DND-41 (cell line): ENCODE results near the gene CDKN1B.

Experiments
- ATAC-seq: fragments of 200-7000 bp; cut with Tn5 transposase; 3 replicates; pipeline ENCODE4 v1.9.1; 2021; ENCODE audit warnings: low read depth; ENCODE audit not compliant: insufficient read depth
- DNase-seq: peaks from one replicate; pipeline ENCODE4 v3.0.0-alpha.2; 2020
- H2AFZ ChIP-seq: 2 replicates; pipeline ENCODE4 v1.6.0; 2012; ENCODE audit warnings: low read depth, low read length
- H3K27ac ChIP-seq: 2 replicates; pipeline ENCODE4 v1.5.1; 2012; ENCODE audit warnings: low read length, inconsistent platforms
- H3K27me3 ChIP-seq: fragments of 200-600 bp; sonication (generic); 2 replicates; pipeline ENCODE4 v1.6.0; 2012; ENCODE audit warnings: low read length, mild to moderate bottlenecking, inconsistent platforms; ENCODE audit not compliant: insufficient read depth, poor library complexity
- H3K36me3 ChIP-seq: 2 replicates; pipeline ENCODE4 v1.5.1; 2012; ENCODE audit warnings: low read length, inconsistent platforms; ENCODE audit not compliant: insufficient read depth
- H3K4me1 ChIP-seq: 2 replicates; pipeline ENCODE4 v1.5.1; 2012; ENCODE audit warnings: mild to moderate bottlenecking, low read length; ENCODE audit not compliant: insufficient read depth
- H3K4me2 ChIP-seq: 2 replicates; pipeline ENCODE4 v1.6.0; 2012; ENCODE audit warnings: mild to moderate bottlenecking, moderate library complexity, low read length, inconsistent platforms; ENCODE audit not compliant: insufficient read depth
- H3K4me3 ChIP-seq, 2 experiments: fragments of 200-600 bp in 1 of 2; shearing (Covaris generic) in 1 of 2; 2 replicates each; pipeline ENCODE4 v1.5.1; 2012 to 2016; ENCODE audit warnings: inconsistent platforms in 2 of 2, low read length in 2 of 2, mild to moderate bottlenecking in 2 of 2, low read depth in 1 of 2, moderate library complexity in 1 of 2
- H3K79me2 ChIP-seq: 2 replicates; pipeline ENCODE4 v1.6.0; 2012; ENCODE audit warnings: low read length, inconsistent platforms; ENCODE audit not compliant: insufficient read depth
- H3K9ac ChIP-seq: 2 replicates; pipeline ENCODE4 v1.6.0; 2012; ENCODE audit warnings: low read depth, mild to moderate bottlenecking, inconsistent platforms, low read length, moderate library complexity
- H3K9me3 ChIP-seq: 2 replicates; pipeline ENCODE4 v1.5.1; 2012; ENCODE audit warnings: low read length, moderate library complexity, mild to moderate bottlenecking, inconsistent platforms; ENCODE audit not compliant: insufficient read depth, severe bottlenecking
- H4K20me1 ChIP-seq: 2 replicates; pipeline ENCODE4 v1.6.0; 2012; ENCODE audit warnings: low read length; ENCODE audit not compliant: insufficient read depth
- CTCF ChIP-seq: IDR thresholded peaks from 2 replicates; pipeline ENCODE4 v1.5.1; 2012; ENCODE audit warnings: borderline replicate concordance, low read length, moderate library complexity, mild to moderate bottlenecking; ENCODE audit not compliant: poor library complexity, severe bottlenecking; ENCODE audit errors: extremely low read depth
- EZH2 ChIP-seq: IDR thresholded peaks from 3 replicates; pipeline ENCODE4 v1.6.1; 2012; ENCODE audit warnings: borderline replicate concordance, low read depth, mild to moderate bottlenecking, moderate library complexity, low read length, inconsistent platforms; ENCODE audit not compliant: severe bottlenecking

CDKN1B gene

GRCh38 chr12:12693111-12693671, 24.0 kb upstream of the CDKN1B start:
- H3K9me3 ChIP-seq = no peaks in the 10 kb centered on the region
- no peaks in the 10 kb centered on the region for H3K36me3 ChIP-seq
- H3K4me3 ChIP-seq = no peak overlapping the region
- DNase-seq = no peak
- no peak overlapping the region for H2AFZ ChIP-seq
- no peak for ATAC-seq
- peaks cover 17% of the 10 kb centered on the region for H3K4me1 ChIP-seq
- no peak overlapping the region for H3K27ac ChIP-seq
- H3K9ac ChIP-seq = no peak overlapping the region
- H3K4me2 ChIP-seq = no peak overlapping the region
- no peaks in the 10 kb centered on the region for H4K20me1 ChIP-seq
- TF ChIP-seq EZH2 = no peak
- TF ChIP-seq CTCF = no peak
- H3K79me2 ChIP-seq = no peaks in the 10 kb centered on the region
- no peaks in the 10 kb centered on the region for H3K27me3 ChIP-seq

- Histone ChIP-seq H3K27me3 (no peaks in the 10 kb centered on the region), H2AFZ (peak overlapping the region; percentile 78), H3K36me3 (no peaks in the 10 kb centered on the region), H3K4me1 (peaks cover 17% of the 10 kb centered on the region), H3K79me2 (no peaks in the 10 kb centered on the region), H3K9ac (peak overlapping the region; percentile 47), H3K9me3 (no peaks in the 10 kb centered on the region), H4K20me1 (no peaks in the 10 kb centered on the region), H3K4me3 (peak overlapping the region; percentile 21 to 59; a peak in 3 of 4 replicates), H3K27ac (peak overlapping the region; percentile 51), H3K4me2 (peak overlapping the region; percentile 64)
- peak; percentile 82 for DNase-seq
- no peak for TF ChIP-seq CTCF
- no peak for TF ChIP-seq EZH2
- peak; percentile 95 for ATAC-seq
Measured at GRCh38 chr12:12696562-12697383, 20.4 kb upstream of the CDKN1B start.

- Histone ChIP-seq H3K4me3 (no peak overlapping the region), H3K27me3 (no peaks in the 10 kb centered on the region), H3K4me2 (no peak overlapping the region), H3K9ac (no peak overlapping the region), H4K20me1 (no peaks in the 10 kb centered on the region), H3K27ac (no peak overlapping the region), H3K36me3 (no peaks in the 10 kb centered on the region), H2AFZ (no peak overlapping the region), H3K9me3 (no peaks in the 10 kb centered on the region), H3K79me2 (no peaks in the 10 kb centered on the region), H3K4me1 (peaks cover 17% of the 10 kb centered on the region)
- DNase-seq (no peak), ATAC-seq (no peak)
- TF ChIP-seq CTCF = no peak
- no peak for TF ChIP-seq EZH2
Measured at GRCh38 chr12:12699345-12699744, 17.8 kb upstream of the CDKN1B start.
